Psoas muscle (tissue), 8 donors: ENCODE measurements around the gene HSPA12A. TPM values are rescaled to one million over a fixed set of nuclear protein-coding genes. Genes with fewer than 3 reads are reported as not detected.

Experiments
- ATAC-seq, 4 donors: fragments of 200-7000 bp; cut with Tn5 transposase; one replicate each; pipeline ENCODE4 v1.9.1; 2020; ENCODE audit warnings: moderate library complexity in 3 of 4, mild to moderate bottlenecking in 2 of 4
- DNase-seq, 2 donors: peaks; one replicate each; pipeline ENCODE4 v3.0.0-alpha.2; 2020
- H3K27ac ChIP-seq: fragments of 200-600 bp; one replicate; pipeline ENCODE4 v1.8.0; 2022
- H3K27me3 ChIP-seq, 3 donors: fragments of 200-600 bp in 1 of 3; one replicate each; pipeline versions ENCODE4 v1.6.1 to v1.8.0; 2013 to 2022; ENCODE audit warnings: low read length in 2 of 3, mild to moderate bottlenecking in 2 of 3, moderate library complexity in 1 of 3; ENCODE audit not compliant: insufficient read depth in 3 of 3
- H3K36me3 ChIP-seq, 2 donors: fragments of 200-600 bp in 1 of 2; one replicate each; pipeline versions ENCODE4 v1.6.1 to v1.8.0; 2013 to 2022; ENCODE audit warnings: low read depth in 1 of 2, mild to moderate bottlenecking in 1 of 2, moderate library complexity in 1 of 2; ENCODE audit not compliant: insufficient read depth in 1 of 2
- H3K4me1 ChIP-seq: fragments of 200-600 bp; one replicate; pipeline ENCODE4 v1.8.0; 2022
- H3K4me3 ChIP-seq: fragments of 200-600 bp; one replicate; pipeline ENCODE4 v1.8.0; 2022; ENCODE audit warnings: mild to moderate bottlenecking
- H3K9me3 ChIP-seq: fragments of 200-600 bp; one replicate; pipeline ENCODE4 v1.8.0; 2022
- CTCF ChIP-seq: fragments of 200-600 bp; IDR thresholded peaks from one replicate; pipeline ENCODE4 v1.8.0; 2022; ENCODE audit warnings: antibody characterized with exemption
- WGBS, 3 donors: extraction: QIAGEN DNeasy Blood & Tissue Kit; methylation state at CpG; one replicate each; pipeline versions ENCODE4 v1.1.6 to v1.1.7; 2013; 5-methylcytosine and 5-hydroxymethylcytosine counted together
- intact Hi-C, 2 donors: fragments of 100-400 bp; cut with DNase I; formaldehyde crosslinking; loops; one replicate each; pipeline versions ENCODE4 v1.11.0 to v1.14.2; 2022
- polyA plus RNA-seq, 3 donors: library from polyadenylated mRNA; stranded (reverse); fragments of 200-250 nt; gene quantifications; one replicate each; pipeline ENCODE4 v1.2.3, GENCODE V29; 2013
- total RNA-seq, 4 donors: library from RNA; stranded (reverse); fragmentation: NEBNext Ultra II Directional in 2 of 4; extraction: Animal tissue kit (Norgen Biotek cat#: 25700) in 2 of 4; gene quantifications; one replicate each; pipeline versions ENCODE4 v1.2.1 to v1.2.4, GENCODE V29; 2021 to 2023
- donor health status: healthy with polysubstance abuse.
- donor health status: DM: no; HTN: no; CAD: no; lungs with moderate emphysema.
- donor health status: Bipolar disorder and iron deficiency.
- donor health status: healthy.
- donor health status: DM: yes; HTN: yes; CAD: no.
- donor health status: DM: no; HTN: no; CAD: no.
- donor health status: DM: no; HTN: no; CAD: no.
- donor health status: DM: yes; HTN: yes; CAD: no.

HSPA12A gene
- total and polyA plus RNA-seq, 7 donors, result 2.6 to 11.4 (median 7.0) TPM

- H3K27ac ChIP-seq, result no peak overlapping the region
- no peaks in the 10 kb centered on the region for H3K4me1 ChIP-seq
- 80 to 81% (median 81%) methylated on average over 10 of the region's 10 CpGs for WGBS, 3 donors
- H3K27me3 ChIP-seq, result peaks cover 0 to 3% (median 0%) of the 10 kb centered on the region in 3 donors
- intact Hi-C loops, result no loop called here
- DNase-seq (no peak), ATAC-seq (no peak)
- no peak for TF ChIP-seq CTCF
- H3K4me3 ChIP-seq, result no peak overlapping the region
- no peaks in the 10 kb centered on the region for H3K9me3 ChIP-seq
- H3K36me3 ChIP-seq, result no peaks in the 10 kb centered on the region
Observed at GRCh38 chr10:116659049-116659670, 83.2 kb downstream of the HSPA12A start.

- no peaks in the 10 kb centered on the region for H3K9me3 ChIP-seq
- no peak for TF ChIP-seq CTCF
- no peak overlapping the region for H3K27ac ChIP-seq
- ATAC-seq (no peak), DNase-seq (no peak)
- 90 to 98% (median 95%) methylated on average over 5 of the region's 5 CpGs for WGBS, 3 donors
- no peaks in the 10 kb centered on the region for H3K36me3 ChIP-seq
- H3K4me1 ChIP-seq, result no peaks in the 10 kb centered on the region
- no peak overlapping the region for H3K4me3 ChIP-seq
- peaks cover 0 to 3% (median 3%) of the 10 kb centered on the region in 3 donors for H3K27me3 ChIP-seq
- intact Hi-C loops, result no loop called here
Observed at GRCh38 chr10:116657863-116658551, 84.4 kb downstream of the HSPA12A start.

- ATAC-seq, result no peak
Observed at GRCh38 chr10:116656044-116656443, 86.3 kb downstream of the HSPA12A start.

GRCh38 chr10:116655568-116655967 lies 86.8 kb downstream of the HSPA12A start:
- no peaks in the 10 kb centered on the region for H3K36me3 ChIP-seq
- ATAC-seq (no peak), DNase-seq (no peak)
- no peak for TF ChIP-seq CTCF
- intact Hi-C loops, result no loop called here
- no peak overlapping the region for H3K4me3 ChIP-seq
- H3K27me3 ChIP-seq, result peaks cover 0 to 3% (median 3%) of the 10 kb centered on the region in 3 donors
- WGBS, 3 donors, result 64 to 81% (median 67%) methylated on average over 2 of the region's 2 CpGs
- no peak overlapping the region for H3K27ac ChIP-seq
- no peaks in the 10 kb centered on the region for H3K9me3 ChIP-seq
- no peaks in the 10 kb centered on the region for H3K4me1 ChIP-seq

More at GRCh38 chr10:116656044-116656443, 86.3 kb downstream of the HSPA12A start:
- Histone ChIP-seq H3K27me3 (peaks cover 0 to 3% (median 3%) of the 10 kb centered on the region in 3 donors), H3K4me3 (no peak overlapping the region), H3K36me3 (no peaks in the 10 kb centered on the region), H3K9me3 (no peaks in the 10 kb centered on the region), H3K4me1 (no peaks in the 10 kb centered on the region), H3K27ac (no peak overlapping the region)
- no peak for DNase-seq
- intact Hi-C loops, result no loop called here
- no peak for TF ChIP-seq CTCF
- WGBS, 3 donors, result 53 to 60% (median 59%) methylated on average over 4 of the region's 4 CpGs
